ENCODE measurements around the gene COPS3.

COPS3 gene

GRCh38 chr17:17206913-17207335 lies 74.1 kb downstream of the COPS3 start:
- Histone ChIP-seq H3K36me3 (ENCODE audit: control insufficient read depth in 4 of 4, insufficient read depth in 4 of 4, low read length in 3 of 4) (peaks cover 2 to 33% (median 14%) of the 10 kb centered on the region in 4 experiments), H3K27ac (ENCODE audit: insufficient read depth in 1 of 2, low read depth in 1 of 2, low read length in 2 of 2, poor library complexity in 1 of 2, severe bottlenecking in 2 of 2) (no peak overlapping the region), H3K4me3 (ENCODE audit: control insufficient read depth in 1 of 7, extremely low read depth in 1 of 7, insufficient read depth in 4 of 7, low read depth in 2 of 7, low read length in 6 of 7) (no peak overlapping the region), H3K9me3 (ENCODE audit: control extremely low read depth in 1 of 5, control insufficient read depth in 4 of 5, insufficient read depth in 2 of 5, low read depth in 1 of 5, low read length in 4 of 5) (no peaks in the 10 kb centered on the region), H3K4me1 (ENCODE audit: control extremely low read depth in 1 of 4, control insufficient read depth in 4 of 4, insufficient read depth in 4 of 4, low read length in 3 of 4) (peaks cover 0 to 35% (median 26%) of the 10 kb centered on the region in 4 experiments), H3K27me3 (replicated peaks in 2 of 5; ENCODE audit: control insufficient read depth in 4 of 5, insufficient read depth in 5 of 5, low read length in 4 of 5) (no peaks in the 10 kb centered on the region)
- CTCF ChIA-PET = interaction anchor here (1.0 to 1.1 kb wide), 2 partner anchors 60 to 68 kb away, joined by 3 read pairs; no protein-coding TSS in a partner anchor
- WGBS (ENCODE audit: insufficient coverage) = 94% methylated on average over 12 of the region's 16 CpGs
- POLR2A ChIA-PET = no interaction called here
- no peak for DNase-seq

- Histone ChIP-seq H3K4me1 (ENCODE audit: control extremely low read depth in 1 of 4, control insufficient read depth in 4 of 4, insufficient read depth in 4 of 4, low read length in 3 of 4) (peaks cover 0 to 35% (median 26%) of the 10 kb centered on the region in 4 experiments), H3K27me3 (replicated peaks in 2 of 5; ENCODE audit: control insufficient read depth in 4 of 5, insufficient read depth in 5 of 5, low read length in 4 of 5) (no peaks in the 10 kb centered on the region), H3K9me3 (ENCODE audit: control extremely low read depth in 1 of 5, control insufficient read depth in 4 of 5, insufficient read depth in 2 of 5, low read depth in 1 of 5, low read length in 4 of 5) (no peaks in the 10 kb centered on the region), H3K4me3 (ENCODE audit: control insufficient read depth in 1 of 7, extremely low read depth in 1 of 7, insufficient read depth in 4 of 7, low read depth in 2 of 7, low read length in 6 of 7) (peak within 1 kb of the TSS; percentile 20 to 84 (median 68)), H3K36me3 (ENCODE audit: control insufficient read depth in 4 of 4, insufficient read depth in 4 of 4, low read length in 3 of 4) (peaks cover 2 to 32% (median 15%) of the 10 kb centered on the region in 4 experiments), H3K27ac (ENCODE audit: insufficient read depth in 1 of 2, low read depth in 1 of 2, low read length in 2 of 2, poor library complexity in 1 of 2, severe bottlenecking in 2 of 2) (peak within 1 kb of the TSS in 1 of 2 experiments; percentile 14)
- peak; percentile 87 to 95 (median 89) for DNase-seq
- 15% methylated on average over 59 of the region's 78 CpGs for WGBS (ENCODE audit: insufficient coverage)
- ChIA-PET CTCF (interaction anchor here (1.1 kb wide), 1 partner anchor 61 kb away, joined by 3 read pairs; no protein-coding TSS in a partner anchor), POLR2A (no interaction called here)
Observed at GRCh38 chr17:17206124-17206912, 74.7 kb downstream of the COPS3 start, which contains the start of gene PLD6. PLD6 (minus strand) TSS chr17:17206333; CDS start chr17:17206286, 47 bp downstream.

- POLR2A ChIA-PET = no interaction called here
- 7% methylated on average over 70 of the region's 70 CpGs for whole genome bisulfite sequencing (ENCODE audit: insufficient coverage)
- Histone ChIP-seq H3K4me1 (ENCODE audit: control extremely low read depth in 1 of 4, control insufficient read depth in 4 of 4, insufficient read depth in 4 of 4, low read length in 3 of 4) (peaks cover 0 to 35% (median 26%) of the 10 kb centered on the region in 4 experiments), H3K27ac (ENCODE audit: insufficient read depth in 1 of 2, low read depth in 1 of 2, low read length in 2 of 2, poor library complexity in 1 of 2, severe bottlenecking in 2 of 2) (peak overlapping the region in 1 of 2 experiments; percentile 14), H3K4me3 (ENCODE audit: control insufficient read depth in 1 of 7, extremely low read depth in 1 of 7, insufficient read depth in 4 of 7, low read depth in 2 of 7, low read length in 6 of 7) (peak overlapping the region; percentile 20 to 84 (median 68)), H3K36me3 (ENCODE audit: control insufficient read depth in 4 of 4, insufficient read depth in 4 of 4, low read length in 3 of 4) (peaks cover 0 to 35% (median 13%) of the 10 kb centered on the region in 4 experiments), H3K27me3 (replicated peaks in 2 of 5; ENCODE audit: control insufficient read depth in 4 of 5, insufficient read depth in 5 of 5, low read length in 4 of 5) (no peaks in the 10 kb centered on the region), H3K9me3 (ENCODE audit: control extremely low read depth in 1 of 5, control insufficient read depth in 4 of 5, insufficient read depth in 2 of 5, low read depth in 1 of 5, low read length in 4 of 5) (no peaks in the 10 kb centered on the region)
- DNase-seq = peak; percentile 30 to 65 (median 52)
- CTCF ChIA-PET = no interaction called here
Observed at GRCh38 chr17:17205368-17206123, 75.5 kb downstream of the COPS3 start.

GRCh38 chr17:17204635-17205231 lies 76.3 kb downstream of the COPS3 start:
- Histone ChIP-seq H3K27me3 (replicated peaks in 2 of 5; ENCODE audit: control insufficient read depth in 4 of 5, insufficient read depth in 5 of 5, low read length in 4 of 5) (no peaks in the 10 kb centered on the region), H3K9me3 (ENCODE audit: control extremely low read depth in 1 of 5, control insufficient read depth in 4 of 5, insufficient read depth in 2 of 5, low read depth in 1 of 5, low read length in 4 of 5) (no peaks in the 10 kb centered on the region), H3K27ac (ENCODE audit: insufficient read depth in 1 of 2, low read depth in 1 of 2, low read length in 2 of 2, poor library complexity in 1 of 2, severe bottlenecking in 2 of 2) (no peak overlapping the region), H3K4me3 (ENCODE audit: control insufficient read depth in 1 of 7, extremely low read depth in 1 of 7, insufficient read depth in 4 of 7, low read depth in 2 of 7, low read length in 6 of 7) (peak overlapping the region in 5 of 7 experiments; percentile 43 to 84 (median 69)), H3K4me1 (ENCODE audit: control extremely low read depth in 1 of 4, control insufficient read depth in 4 of 4, insufficient read depth in 4 of 4, low read length in 3 of 4) (peaks cover 0 to 35% (median 26%) of the 10 kb centered on the region in 4 experiments), H3K36me3 (ENCODE audit: control insufficient read depth in 4 of 4, insufficient read depth in 4 of 4, low read length in 3 of 4) (peaks cover 0 to 37% (median 12%) of the 10 kb centered on the region in 4 experiments)
- CTCF ChIA-PET = no interaction called here
- POLR2A ChIA-PET = no interaction called here
- 81% methylated on average over 13 of the region's 14 CpGs for WGBS (ENCODE audit: insufficient coverage)
- DNase-seq = peak in 1 of 3 donors; percentile 4

GRCh38 chr17:17204041-17204591 lies 76.9 kb downstream of the COPS3 start:
- Histone ChIP-seq H3K36me3 (ENCODE audit: control insufficient read depth in 4 of 4, insufficient read depth in 4 of 4, low read length in 3 of 4) (peaks cover 0 to 37% (median 12%) of the 10 kb centered on the region in 4 experiments), H3K27me3 (replicated peaks in 2 of 5; ENCODE audit: control insufficient read depth in 4 of 5, insufficient read depth in 5 of 5, low read length in 4 of 5) (no peaks in the 10 kb centered on the region), H3K9me3 (ENCODE audit: control extremely low read depth in 1 of 5, control insufficient read depth in 4 of 5, insufficient read depth in 2 of 5, low read depth in 1 of 5, low read length in 4 of 5) (no peaks in the 10 kb centered on the region), H3K4me1 (ENCODE audit: control extremely low read depth in 1 of 4, control insufficient read depth in 4 of 4, insufficient read depth in 4 of 4, low read length in 3 of 4) (peaks cover 0 to 35% (median 26%) of the 10 kb centered on the region in 4 experiments), H3K4me3 (ENCODE audit: control insufficient read depth in 1 of 7, extremely low read depth in 1 of 7, insufficient read depth in 4 of 7, low read depth in 2 of 7, low read length in 6 of 7) (peak overlapping the region in 2 of 7 experiments; percentile 21 to 84), H3K27ac (ENCODE audit: insufficient read depth in 1 of 2, low read depth in 1 of 2, low read length in 2 of 2, poor library complexity in 1 of 2, severe bottlenecking in 2 of 2) (no peak overlapping the region)
- WGBS (ENCODE audit: insufficient coverage) = 61% methylated on average over 15 of the region's 15 CpGs
- peak in 1 of 3 donors; percentile 11 for DNase-seq
- CTCF ChIA-PET = interaction anchor here (0.5 kb wide), 1 partner anchor 76 kb away, joined by 3 read pairs; no protein-coding TSS in a partner anchor
- POLR2A ChIA-PET = no interaction called here

GRCh38 chr17:17203173-17203730 lies 77.8 kb downstream of the COPS3 start:
- Histone ChIP-seq H3K4me1 (ENCODE audit: control extremely low read depth in 1 of 4, control insufficient read depth in 4 of 4, insufficient read depth in 4 of 4, low read length in 3 of 4) (peaks cover 0 to 35% (median 26%) of the 10 kb centered on the region in 4 experiments), H3K36me3 (ENCODE audit: control insufficient read depth in 4 of 4, insufficient read depth in 4 of 4, low read length in 3 of 4) (peaks cover 0 to 37% (median 14%) of the 10 kb centered on the region in 4 experiments), H3K9me3 (ENCODE audit: control extremely low read depth in 1 of 5, control insufficient read depth in 4 of 5, insufficient read depth in 2 of 5, low read depth in 1 of 5, low read length in 4 of 5) (no peaks in the 10 kb centered on the region), H3K27me3 (replicated peaks in 2 of 5; ENCODE audit: control insufficient read depth in 4 of 5, insufficient read depth in 5 of 5, low read length in 4 of 5) (no peaks in the 10 kb centered on the region), H3K4me3 (ENCODE audit: control insufficient read depth in 1 of 7, extremely low read depth in 1 of 7, insufficient read depth in 4 of 7, low read depth in 2 of 7, low read length in 6 of 7) (no peak overlapping the region), H3K27ac (ENCODE audit: insufficient read depth in 1 of 2, low read depth in 1 of 2, low read length in 2 of 2, poor library complexity in 1 of 2, severe bottlenecking in 2 of 2) (no peak overlapping the region)
- DNase-seq = no peak
- CTCF ChIA-PET = interaction anchor here (1.8 kb wide), 1 partner anchor 11 kb away, joined by 4 read pairs; no protein-coding TSS in a partner anchor
- WGBS (ENCODE audit: insufficient coverage) = 97% methylated on average over 15 of the region's 15 CpGs
- POLR2A ChIA-PET = no interaction called here

Data from common myeloid progenitor, CD34-positive (primary cell).